Retinal pigment epithelial cell (primary cell): ENCODE results near the gene FAM76A.
"Not testable (repeated sequence)": the region's sequence is repeated elsewhere in the genome, so short reads cannot be mapped to it uniquely, and the experiment has no call there.

Experiments
- DNase-seq: peaks from one replicate; pipeline ENCODE4 v3.0.0-alpha.2; 2010; ENCODE audit warnings: low read depth
- H3K4me3 ChIP-seq: 2 replicates; pipeline ENCODE4 v1.5.1; 2011; ENCODE audit warnings: mild to moderate bottlenecking, low read length, control low read depth, moderate library complexity
- TF ChIP-seq, protein P1 (sequence below): conservative IDR thresholded peaks from 2 replicates; pipeline ENCODE4 v1.5.1; 2011; ENCODE audit warnings: low read depth, low read length, control low read depth, inconsistent platforms

The FAM76A gene

GRCh38 chr1:27686223-27686990 lies 39.4 kb upstream of the FAM76A start:
- TF ChIP-seq, protein P1, sequence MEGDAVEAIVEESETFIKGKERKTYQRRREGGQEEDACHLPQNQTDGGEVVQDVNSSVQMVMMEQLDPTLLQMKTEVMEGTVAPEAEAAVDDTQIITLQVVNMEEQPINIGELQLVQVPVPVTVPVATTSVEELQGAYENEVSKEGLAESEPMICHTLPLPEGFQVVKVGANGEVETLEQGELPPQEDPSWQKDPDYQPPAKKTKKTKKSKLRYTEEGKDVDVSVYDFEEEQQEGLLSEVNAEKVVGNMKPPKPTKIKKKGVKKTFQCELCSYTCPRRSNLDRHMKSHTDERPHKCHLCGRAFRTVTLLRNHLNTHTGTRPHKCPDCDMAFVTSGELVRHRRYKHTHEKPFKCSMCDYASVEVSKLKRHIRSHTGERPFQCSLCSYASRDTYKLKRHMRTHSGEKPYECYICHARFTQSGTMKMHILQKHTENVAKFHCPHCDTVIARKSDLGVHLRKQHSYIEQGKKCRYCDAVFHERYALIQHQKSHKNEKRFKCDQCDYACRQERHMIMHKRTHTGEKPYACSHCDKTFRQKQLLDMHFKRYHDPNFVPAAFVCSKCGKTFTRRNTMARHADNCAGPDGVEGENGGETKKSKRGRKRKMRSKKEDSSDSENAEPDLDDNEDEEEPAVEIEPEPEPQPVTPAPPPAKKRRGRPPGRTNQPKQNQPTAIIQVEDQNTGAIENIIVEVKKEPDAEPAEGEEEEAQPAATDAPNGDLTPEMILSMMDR: no peak
- H3K4me3 ChIP-seq: no peak overlapping the region
- DNase-seq: no peak

DNA sequence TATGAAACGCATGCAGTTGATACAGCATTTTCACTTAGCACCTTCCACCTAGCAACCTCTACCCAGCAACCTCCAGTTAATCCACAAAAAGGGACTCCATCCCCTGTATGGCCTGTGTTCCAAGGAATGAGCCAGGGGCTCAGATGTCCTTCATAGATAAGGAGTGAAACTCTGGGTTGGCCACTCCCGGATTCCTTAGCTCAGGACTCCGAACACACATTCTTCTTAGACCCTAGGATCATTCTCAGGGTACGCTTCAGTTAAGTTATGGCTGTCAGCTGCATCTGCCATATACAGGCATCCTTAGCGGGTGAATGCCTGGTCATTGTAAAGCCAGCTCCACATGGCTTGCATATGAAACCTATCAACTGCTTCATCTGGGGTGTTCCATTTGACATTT lies 37.9 kb upstream of the FAM76A start:
- TF ChIP-seq, protein P1: no peak
- H3K4me3 ChIP-seq: no peak overlapping the region
- DNase-seq: no peak

DNA sequence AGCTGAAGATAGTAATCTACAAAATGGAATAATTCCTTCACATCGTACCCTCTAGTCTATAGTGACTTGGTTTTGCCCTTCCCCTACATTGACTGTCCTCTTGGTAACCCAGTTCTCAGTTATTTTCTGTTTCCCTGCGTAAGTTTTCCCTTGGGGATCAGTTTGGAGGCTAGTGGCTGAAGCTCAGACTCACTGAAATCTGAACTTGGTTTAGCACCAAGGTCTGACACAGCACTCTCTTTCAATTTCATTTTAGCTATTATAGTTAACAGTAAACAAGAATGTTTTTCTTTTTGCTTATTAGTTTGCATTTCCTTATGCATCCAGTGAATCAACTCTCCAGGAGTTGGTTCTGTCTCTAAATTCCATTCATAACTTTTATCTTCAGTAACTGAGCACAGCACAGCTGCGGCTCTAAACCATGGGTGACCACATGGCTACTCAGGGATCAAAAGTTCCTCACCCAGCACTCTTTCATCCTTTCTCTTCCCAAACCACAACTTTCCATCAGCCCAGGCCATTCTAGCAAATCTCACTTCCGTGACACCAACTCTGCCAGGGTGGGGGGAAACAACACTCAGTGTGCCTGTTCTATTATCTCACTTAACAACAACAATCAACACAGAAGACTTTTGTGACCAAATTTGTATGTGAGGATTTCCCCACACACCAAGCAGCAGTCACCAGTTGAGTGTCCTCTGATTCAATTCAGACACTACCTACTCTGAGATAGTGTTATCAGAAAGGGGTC lies 36.2 kb upstream of the FAM76A start:
- H3K4me3 ChIP-seq: no peak overlapping the region
- no peak for DNase-seq
- TF ChIP-seq, protein P1: no peak

- no peak overlapping the region for H3K4me3 ChIP-seq
- TF ChIP-seq, protein P1: no peak
- no peak for DNase-seq
Measured at GRCh38 chr1:27690183-27690582, 35.6 kb upstream of the FAM76A start.

DNA sequence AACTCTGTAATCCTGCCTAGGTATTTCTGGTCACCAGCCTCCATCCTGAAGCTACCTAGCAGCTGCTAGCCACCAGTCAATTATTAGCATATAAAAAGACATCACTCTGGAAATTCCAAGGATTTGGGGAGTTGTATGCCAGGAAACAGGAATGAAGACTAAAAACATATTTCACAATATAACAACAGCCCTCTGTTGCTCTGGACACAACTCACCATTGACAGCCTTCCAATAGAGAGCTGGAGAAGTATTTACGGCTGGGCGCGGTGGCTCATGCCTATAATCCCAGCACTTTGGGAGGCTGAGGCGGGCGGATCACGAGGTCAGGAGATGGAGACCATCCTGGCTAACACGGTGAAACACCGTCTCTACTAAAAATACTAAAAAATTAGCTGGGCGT lies 28.9 kb upstream of the FAM76A start:
- not testable (repeated sequence) for H3K4me3 ChIP-seq, DNase-seq

- TF ChIP-seq, protein P1: no peak
- H3K4me3 ChIP-seq: no peak overlapping the region
- no peak for DNase-seq
Measured at GRCh38 chr1:27704958-27705357, 20.8 kb upstream of the FAM76A start.

DNA sequence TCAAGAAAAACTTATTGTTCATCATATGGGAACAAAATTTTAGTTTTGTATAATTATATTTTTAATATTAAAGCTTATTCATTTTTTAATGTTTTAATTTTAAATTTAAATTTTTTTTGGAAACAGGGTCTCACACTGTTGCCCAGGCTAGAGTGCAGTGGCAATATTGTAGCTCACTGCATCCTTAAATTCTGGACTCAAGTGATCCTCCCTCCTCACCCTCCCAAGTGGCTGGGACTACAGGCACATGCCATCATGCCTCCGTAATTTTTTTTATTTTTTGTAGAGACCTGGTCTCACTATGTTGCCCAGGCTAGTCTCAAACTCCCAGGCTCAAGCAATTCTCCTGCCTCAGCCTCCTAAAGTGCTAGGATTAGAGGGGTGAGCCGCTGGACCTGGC lies 20.2 kb upstream of the FAM76A start:
- H3K4me3 ChIP-seq: no peak overlapping the region
- DNase-seq: no peak
- TF ChIP-seq, protein P1: no peak
